Measurements from ENCODE around the gene C22orf39. TPM values are rescaled to one million over a fixed set of nuclear protein-coding genes. Genes with fewer than 3 reads are reported as not detected.

Gene C22orf39
- total RNA-seq, 1 donor from 2014 or later, result 58.5 TPM

DNA sequence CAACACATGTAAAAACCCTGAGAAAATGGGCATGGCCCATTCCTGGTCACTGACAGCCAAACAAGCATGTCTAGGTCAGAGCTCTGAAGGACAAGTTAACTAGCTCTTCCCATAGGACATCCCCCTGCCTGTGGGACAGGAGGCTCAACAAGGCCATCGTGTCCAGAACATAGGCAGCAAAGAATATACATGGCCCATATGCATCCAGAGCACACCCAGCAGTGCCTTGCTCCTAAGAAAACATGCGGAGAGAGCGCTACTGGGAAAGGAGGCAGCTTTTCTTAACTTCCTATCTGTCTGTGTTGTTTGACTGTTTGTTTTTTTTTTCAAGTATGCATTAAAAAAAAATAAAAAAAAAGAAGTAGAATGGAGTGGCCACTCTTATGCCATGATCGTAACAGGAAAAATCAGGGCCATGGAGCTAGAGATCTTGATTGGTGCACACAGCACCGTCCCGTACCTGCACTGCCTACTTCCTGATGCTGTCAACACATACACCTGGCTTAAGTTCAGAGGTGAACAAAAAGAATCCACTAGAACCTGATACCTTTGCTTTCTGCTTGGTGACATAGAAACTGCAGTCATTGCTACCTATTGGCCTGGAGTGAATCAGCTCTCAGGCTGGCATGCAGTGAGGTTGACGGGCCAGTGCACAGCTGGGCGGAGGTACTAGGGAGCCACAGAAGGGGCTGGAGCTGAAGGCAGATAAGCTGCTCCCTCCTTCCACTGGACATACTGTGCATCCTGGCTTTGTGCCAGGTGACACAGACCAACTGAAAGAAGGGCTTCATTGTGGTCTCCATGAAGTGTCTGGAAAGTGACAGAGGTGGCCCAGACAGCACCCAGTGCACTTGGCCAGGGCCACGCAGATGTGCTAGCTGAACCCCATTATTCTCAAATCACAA is 19.6 kb upstream of the C22orf39 start:
- intact Hi-C loops (cut with DNase I), result no loop called here
- no peaks in the 10 kb centered on the region for H3K9me3 ChIP-seq
- no peak for DNase-seq (ENCODE audit: low spot score in 2 of 2)
- no peak overlapping the region for H3K4me3 ChIP-seq
- no peak for TF ChIP-seq CTCF (IDR thresholded peaks at IDR 0.05)
- no peaks in the 10 kb centered on the region for H3K4me1 ChIP-seq
- H3K27ac ChIP-seq, result no peak overlapping the region
- H3K36me3 ChIP-seq, result peaks cover 77 to 100% of the 10 kb centered on the region in 2 donors
- no peaks in the 10 kb centered on the region for H3K27me3 ChIP-seq

DNA sequence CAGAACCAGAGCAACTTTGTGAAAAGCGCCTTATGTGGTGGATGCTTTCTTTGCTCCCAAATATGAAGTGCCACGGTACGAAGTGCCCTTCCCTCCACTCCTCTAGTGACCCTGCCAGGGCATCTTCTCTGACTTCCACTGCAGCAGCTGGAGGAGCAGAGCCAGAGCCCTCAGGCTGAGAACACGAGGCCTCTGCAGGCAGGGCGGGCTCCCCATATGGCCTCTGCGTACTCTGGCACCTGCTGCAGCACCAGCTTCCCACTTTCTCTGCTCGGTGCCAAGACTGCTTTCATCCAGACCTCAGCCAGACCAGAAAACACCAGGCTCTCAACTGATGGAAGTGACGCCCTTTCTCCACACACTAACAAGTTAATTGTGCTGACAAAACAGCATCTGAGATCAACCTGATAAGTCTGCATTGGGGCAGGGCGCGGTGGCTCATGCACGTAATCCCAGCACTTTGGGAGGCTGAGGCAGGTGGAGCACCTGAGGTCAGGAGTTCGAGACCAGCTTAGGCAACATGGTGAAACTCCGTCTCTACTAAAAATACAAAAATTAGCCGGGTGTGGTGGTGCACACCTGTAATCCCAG is 18.7 kb upstream of the C22orf39 start:
- Histone ChIP-seq H3K27ac (no peak overlapping the region), H3K36me3 (peaks cover 69 to 94% of the 10 kb centered on the region in 2 donors), H3K27me3 (no peaks in the 10 kb centered on the region), H3K4me3 (no peak overlapping the region), H3K4me1 (no peaks in the 10 kb centered on the region), H3K9me3 (no peaks in the 10 kb centered on the region)
- DNase-seq (ENCODE audit: low spot score in 2 of 2), result no peak
- intact Hi-C loops (cut with DNase I), result no loop called here
- TF ChIP-seq CTCF (IDR thresholded peaks at IDR 0.05), result no peak

DNA sequence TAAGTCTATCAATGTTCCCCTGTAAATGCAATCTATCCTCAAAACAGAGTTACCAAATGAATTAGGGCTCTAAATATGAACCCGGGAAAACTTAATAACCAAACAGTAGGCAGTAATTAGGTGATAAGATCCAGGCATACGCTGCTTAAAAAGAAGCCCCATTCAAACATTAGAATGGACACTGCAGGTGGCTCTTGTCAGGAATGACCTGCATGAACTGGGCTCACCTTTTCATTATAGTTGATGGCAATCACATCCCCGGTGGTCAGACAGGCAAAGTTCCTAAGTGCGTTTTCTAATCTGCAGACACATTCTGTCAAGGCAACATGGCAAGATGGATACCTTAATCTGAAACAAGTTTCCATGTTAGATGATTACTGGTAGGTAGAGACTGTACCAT is 17.5 kb upstream of the C22orf39 start:
- intact Hi-C loops (cut with DNase I), result no loop called here
- H3K36me3 ChIP-seq, result peaks cover 61 to 88% of the 10 kb centered on the region in 2 donors
- TF ChIP-seq CTCF (IDR thresholded peaks at IDR 0.05), result no peak
- no peak overlapping the region for H3K27ac ChIP-seq
- H3K4me3 ChIP-seq, result no peak overlapping the region
- H3K4me1 ChIP-seq, result no peaks in the 10 kb centered on the region
- DNase-seq (ENCODE audit: low spot score in 2 of 2), result no peak
- H3K27me3 ChIP-seq, result no peaks in the 10 kb centered on the region
- no peaks in the 10 kb centered on the region for H3K9me3 ChIP-seq

GRCh38 chr22:19464546-19464945 is 17.0 kb upstream of the C22orf39 start:
- H3K4me1 ChIP-seq, result no peaks in the 10 kb centered on the region
- no peak for DNase-seq (ENCODE audit: low spot score in 2 of 2)
- H3K9me3 ChIP-seq, result no peaks in the 10 kb centered on the region
- TF ChIP-seq CTCF (IDR thresholded peaks at IDR 0.05), result no peak
- intact Hi-C loops (cut with DNase I), result no loop called here
- H3K27ac ChIP-seq, result no peak overlapping the region
- no peaks in the 10 kb centered on the region for H3K27me3 ChIP-seq
- H3K4me3 ChIP-seq, result no peak overlapping the region
- peaks cover 56 to 87% of the 10 kb centered on the region in 2 donors for H3K36me3 ChIP-seq

- no peak overlapping the region for H3K27ac ChIP-seq
- H3K27me3 ChIP-seq, result no peaks in the 10 kb centered on the region
- no peak overlapping the region for H3K4me3 ChIP-seq
- no peak for DNase-seq (ENCODE audit: low spot score in 2 of 2)
- H3K4me1 ChIP-seq, result no peaks in the 10 kb centered on the region
- intact Hi-C loops (cut with DNase I), result no loop called here
- TF ChIP-seq CTCF (IDR thresholded peaks at IDR 0.05), result no peak
- no peaks in the 10 kb centered on the region for H3K9me3 ChIP-seq
- peaks cover 49 to 79% of the 10 kb centered on the region in 2 donors for H3K36me3 ChIP-seq
Observed at GRCh38 chr22:19463491-19464469, 16.3 kb upstream of the C22orf39 start.

All from ascending aorta (tissue), 2 donors.